Kidney capillary endothelial cell (primary cell): ENCODE measurements around the gene TNFAIP8L2.
"Not testable (repeated sequence)": the region's sequence is repeated elsewhere in the genome, so short reads cannot be mapped to it uniquely, and the experiment has no call there.

Experiments
- DNase-seq: peaks from one replicate; pipeline ENCODE4 v3.0.0-alpha.2; 2018; ENCODE audit warnings: low spot score

The TNFAIP8L2 gene

GRCh38 chr1:151146072-151146411 lies 10.4 kb upstream of the TNFAIP8L2 start:
- DNase-seq: no peak

GRCh38 chr1:151146412-151147131 lies 9.9 kb upstream of the TNFAIP8L2 start, which contains the start of gene SEMA6C:
Gene SEMA6C, minus strand, starts transcription at chr1:151146631. Its CDS starts 4,010 bp downstream, at chr1:151142621.
- peak; percentile 91 for DNase-seq

- no peak for DNase-seq
These were observed 9.3 kb upstream of the TNFAIP8L2 start for GRCh38 chr1:151147132-151147503.

DNA sequence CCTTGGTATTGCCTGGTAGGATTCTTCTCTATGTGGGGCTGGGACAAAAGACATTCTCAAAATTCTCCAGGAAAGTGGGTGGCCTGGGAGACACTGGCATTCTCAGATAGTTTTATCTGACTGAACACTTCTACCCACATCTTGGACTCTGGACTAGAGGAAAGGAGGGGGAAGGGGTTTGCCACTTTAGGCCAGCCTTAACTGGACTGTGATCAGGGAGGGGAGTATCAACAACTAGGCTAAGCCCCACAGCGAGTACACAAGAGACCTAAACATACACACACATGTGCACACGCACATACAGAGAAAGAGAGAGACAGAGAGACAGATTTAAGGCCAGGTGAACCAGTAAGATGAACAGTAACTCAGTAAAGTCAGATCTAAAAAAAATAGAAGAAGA lies 8.8 kb upstream of the TNFAIP8L2 start:
- no peak for DNase-seq

GRCh38 chr1:151157067-151157531 lies 650 bp downstream of the TNFAIP8L2 start:
- no peak for DNase-seq

- DNase-seq: no peak
These were observed 1.9 kb downstream of the TNFAIP8L2 start for GRCh38 chr1:151158326-151158725.

DNA sequence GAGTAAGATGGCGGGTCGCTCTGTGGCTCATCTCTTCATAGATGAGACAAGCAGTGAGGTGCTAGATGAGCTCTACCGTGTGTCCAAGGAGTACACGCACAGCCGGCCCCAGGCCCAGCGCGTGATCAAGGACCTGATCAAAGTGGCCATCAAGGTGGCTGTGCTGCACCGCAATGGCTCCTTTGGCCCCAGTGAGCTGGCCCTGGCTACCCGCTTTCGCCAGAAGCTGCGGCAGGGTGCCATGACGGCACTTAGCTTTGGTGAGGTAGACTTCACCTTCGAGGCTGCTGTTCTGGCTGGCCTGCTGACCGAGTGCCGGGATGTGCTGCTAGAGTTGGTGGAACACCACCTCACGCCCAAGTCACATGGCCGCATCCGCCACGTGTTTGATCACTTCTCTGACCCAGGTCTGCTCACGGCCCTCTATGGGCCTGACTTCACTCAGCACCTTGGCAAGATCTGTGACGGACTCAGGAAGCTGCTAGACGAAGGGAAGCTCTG lies 2.4 kb downstream of the TNFAIP8L2 start:
- DNase-seq: no peak

GRCh38 chr1:151159373-151159772 lies 2.9 kb downstream of the TNFAIP8L2 start:
- no peak for DNase-seq

DNA sequence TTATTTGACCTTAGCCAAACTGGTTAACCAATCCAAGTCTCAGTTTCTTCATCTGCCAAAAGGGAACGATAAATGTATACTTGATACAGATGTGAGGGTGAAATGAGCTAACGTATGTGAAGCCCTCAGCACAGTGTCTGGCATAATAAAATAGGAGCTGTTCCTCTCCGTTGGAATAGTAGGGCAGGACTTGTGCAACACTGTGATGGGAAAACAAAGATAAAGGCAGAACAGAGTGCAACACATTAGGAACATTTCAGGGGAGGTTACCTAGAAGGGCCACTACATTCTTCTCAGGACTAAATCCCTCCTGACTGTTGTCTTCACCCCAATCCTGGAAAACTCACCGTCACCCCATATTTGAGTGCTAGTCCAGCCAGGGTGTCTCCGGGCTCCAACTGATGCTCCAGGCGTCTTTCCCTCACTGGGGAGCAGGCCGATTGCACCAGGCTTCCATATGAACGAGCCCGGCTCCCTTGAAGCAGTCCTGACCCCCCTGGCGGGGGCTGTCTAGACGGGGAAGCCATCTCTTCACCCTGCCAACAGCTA lies 8.4 kb downstream of the TNFAIP8L2 start:
- no peak for DNase-seq

- DNase-seq: peak; percentile 21
These were observed 8.9 kb downstream of the TNFAIP8L2 start for GRCh38 chr1:151165281-151165737.

DNA sequence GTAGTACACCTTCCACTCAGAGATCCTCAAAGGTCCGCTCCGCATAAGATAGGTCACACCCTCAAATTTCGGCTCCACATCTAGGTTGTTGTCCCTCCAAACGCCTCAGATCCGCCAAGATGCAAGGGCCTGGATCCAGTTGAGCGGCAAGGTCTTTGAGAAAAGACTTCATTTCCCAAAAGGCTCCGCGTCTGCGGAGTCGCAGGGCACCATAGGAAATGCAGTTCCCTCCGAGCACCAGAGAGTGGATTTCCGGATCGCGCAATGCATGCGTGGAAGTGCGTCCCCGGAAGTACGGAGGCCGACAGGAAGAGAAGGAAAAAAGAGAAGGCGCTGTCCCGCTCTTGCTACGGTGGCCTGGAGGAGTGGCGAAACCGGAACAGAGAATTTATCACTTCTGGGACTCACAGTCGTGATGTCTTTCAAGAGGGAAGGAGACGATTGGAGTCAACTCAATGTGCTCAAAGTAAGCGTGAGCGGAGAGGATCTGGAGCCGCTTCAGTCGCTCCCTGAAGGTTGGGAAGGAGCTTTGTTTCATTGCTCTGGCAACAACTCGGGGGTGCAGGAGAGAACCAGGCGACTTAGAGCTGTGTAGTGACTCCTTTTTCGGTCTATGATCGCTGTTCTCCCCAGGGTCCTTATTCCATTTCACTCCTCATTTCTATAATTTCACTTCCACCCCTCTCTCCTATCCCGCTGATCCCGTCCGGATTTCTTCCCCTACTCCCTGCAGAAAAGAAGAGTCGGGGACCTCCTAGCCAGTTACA lies 9.5 kb downstream of the TNFAIP8L2 start, which contains the start of the genes LYSMD1 and SCNM1:
Gene LYSMD1, minus strand, starts transcription at position 165 of the 767 bp plus-strand sequence. CDS start 644 bp downstream, outside the sequence.
Gene SCNM1, plus strand, starts transcription at position 407 of the 767 bp plus-strand sequence. Its CDS starts 9 bp downstream, at position 416.
- peak; percentile 97 for DNase-seq

GRCh38 chr1:151166505-151166956 lies 10.1 kb downstream of the TNFAIP8L2 start:
- DNase-seq: peak; percentile 39

DNA sequence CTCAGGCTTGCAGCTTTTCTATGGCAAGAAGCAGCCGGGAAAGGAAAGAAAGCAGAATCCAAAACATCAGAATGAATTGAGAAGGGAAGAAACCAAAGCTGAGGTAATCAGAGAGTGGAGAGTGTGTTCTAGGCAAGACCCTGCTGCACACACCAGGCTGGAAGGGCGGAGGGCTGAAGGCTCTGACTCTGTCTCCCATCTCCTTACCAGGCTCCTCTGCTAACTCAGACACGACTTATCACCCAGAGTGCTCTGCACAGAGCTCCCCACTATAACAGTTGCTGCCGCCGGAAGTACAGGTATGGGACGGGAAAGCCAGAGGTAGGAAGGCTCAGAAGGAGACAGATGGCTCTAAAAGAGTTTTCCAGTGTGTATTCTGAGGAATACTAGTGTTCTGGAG lies 10.7 kb downstream of the TNFAIP8L2 start:
- no peak for DNase-seq

- DNase-seq: no peak
These were observed 14.7 kb downstream of the TNFAIP8L2 start for GRCh38 chr1:151171190-151171589.

DNA sequence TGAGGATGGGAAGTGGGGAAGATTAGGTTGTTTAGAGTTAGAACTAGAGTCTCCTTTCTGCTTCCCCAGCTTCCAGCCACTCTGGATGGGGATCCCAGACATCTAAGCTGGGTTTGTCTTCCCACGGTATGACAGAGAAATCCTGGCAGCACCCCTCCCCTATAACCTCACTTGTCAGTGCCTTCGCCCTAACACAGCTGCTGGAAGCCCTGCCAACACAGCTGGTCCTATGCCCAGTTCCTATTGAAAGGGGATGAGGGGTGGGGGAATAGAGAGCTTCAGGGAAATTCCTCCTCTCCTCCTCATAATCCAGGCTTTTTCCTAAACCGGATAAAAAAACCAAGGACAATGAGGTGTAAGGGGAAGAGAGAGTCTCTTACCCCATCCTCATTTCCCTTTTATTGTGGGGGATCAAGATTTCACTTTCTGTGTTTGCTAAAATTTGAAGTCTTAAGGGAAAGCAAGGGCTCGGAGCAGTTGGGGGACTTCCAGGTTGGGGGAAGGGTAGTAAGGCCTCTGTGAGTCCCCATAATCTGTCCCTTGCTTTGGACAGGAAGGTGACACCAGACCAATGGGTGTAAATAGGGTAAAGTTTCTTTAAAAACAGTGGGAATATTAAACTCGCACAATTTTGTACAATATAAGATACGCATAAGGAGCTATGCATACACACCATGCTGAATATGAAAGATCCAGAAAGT lies 18.7 kb downstream of the TNFAIP8L2 start:
- no peak for DNase-seq

GRCh38 chr1:151175863-151176262 lies 19.4 kb downstream of the TNFAIP8L2 start, which contains the start of gene TMOD4:
Gene TMOD4, minus strand, starts transcription at chr1:151175981. Its CDS starts 1,106 bp downstream, at chr1:151174875.
- DNase-seq: no peak

- DNase-seq: no peak
These were observed 20.1 kb downstream of the TNFAIP8L2 start for GRCh38 chr1:151176514-151177045.

- DNase-seq: no peak
These were observed 27.8 kb downstream of the TNFAIP8L2 start for GRCh38 chr1:151184211-151184610.

DNA sequence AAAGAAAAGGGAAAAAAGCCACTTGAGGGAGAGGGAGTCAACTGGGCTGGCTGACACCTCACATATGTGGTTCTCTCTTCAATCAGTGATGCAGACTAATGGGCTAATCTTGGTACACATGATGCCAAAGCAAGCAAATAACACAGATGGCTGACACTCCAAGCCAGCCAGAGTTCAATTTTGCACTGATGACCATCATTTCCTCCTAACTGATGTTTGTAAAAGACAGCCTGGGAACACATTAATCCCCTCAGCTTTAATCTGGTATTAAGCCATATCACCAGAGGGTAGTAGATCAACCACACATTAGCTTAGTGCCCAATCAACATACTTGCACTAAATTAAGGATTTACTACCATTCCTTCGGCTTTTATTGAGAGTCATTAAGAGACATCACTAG lies 30.8 kb downstream of the TNFAIP8L2 start:
- DNase-seq: no peak

DNA sequence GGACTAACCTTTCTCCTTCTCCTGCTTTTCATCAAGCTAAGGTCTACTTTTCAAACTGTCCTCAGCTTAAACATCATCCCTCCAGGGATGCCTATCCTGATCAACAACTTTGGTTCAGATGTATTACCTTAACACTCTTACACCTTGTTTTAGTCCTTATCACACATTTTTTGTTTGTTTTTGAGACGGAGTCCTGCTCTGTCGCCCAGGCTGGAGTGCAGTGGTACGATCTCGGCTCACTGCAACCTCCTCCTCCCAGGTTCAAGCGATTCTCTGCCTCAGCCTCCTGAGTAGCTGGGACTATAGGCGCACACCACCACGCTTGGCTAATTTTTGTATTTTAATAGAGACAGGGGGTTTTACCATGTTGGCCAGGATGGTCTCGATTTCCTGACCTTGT lies 32.2 kb downstream of the TNFAIP8L2 start:
- DNase-seq: not testable (repeated sequence)
